Measurements from ENCODE around the gene CARD10. TPM values are rescaled to one million over a fixed set of nuclear protein-coding genes. Genes with fewer than 3 reads are reported as not detected.
A peak's percentile ranks its signal among the peaks of the same experiment; 100 is the strongest.

Gene CARD10
- total and polyA plus RNA-seq, 2 of the 13 experiments (the other 11 are each of a cell fraction or from before 2014, with no cell fraction given), result 35.2 to 55.8 TPM

DNA sequence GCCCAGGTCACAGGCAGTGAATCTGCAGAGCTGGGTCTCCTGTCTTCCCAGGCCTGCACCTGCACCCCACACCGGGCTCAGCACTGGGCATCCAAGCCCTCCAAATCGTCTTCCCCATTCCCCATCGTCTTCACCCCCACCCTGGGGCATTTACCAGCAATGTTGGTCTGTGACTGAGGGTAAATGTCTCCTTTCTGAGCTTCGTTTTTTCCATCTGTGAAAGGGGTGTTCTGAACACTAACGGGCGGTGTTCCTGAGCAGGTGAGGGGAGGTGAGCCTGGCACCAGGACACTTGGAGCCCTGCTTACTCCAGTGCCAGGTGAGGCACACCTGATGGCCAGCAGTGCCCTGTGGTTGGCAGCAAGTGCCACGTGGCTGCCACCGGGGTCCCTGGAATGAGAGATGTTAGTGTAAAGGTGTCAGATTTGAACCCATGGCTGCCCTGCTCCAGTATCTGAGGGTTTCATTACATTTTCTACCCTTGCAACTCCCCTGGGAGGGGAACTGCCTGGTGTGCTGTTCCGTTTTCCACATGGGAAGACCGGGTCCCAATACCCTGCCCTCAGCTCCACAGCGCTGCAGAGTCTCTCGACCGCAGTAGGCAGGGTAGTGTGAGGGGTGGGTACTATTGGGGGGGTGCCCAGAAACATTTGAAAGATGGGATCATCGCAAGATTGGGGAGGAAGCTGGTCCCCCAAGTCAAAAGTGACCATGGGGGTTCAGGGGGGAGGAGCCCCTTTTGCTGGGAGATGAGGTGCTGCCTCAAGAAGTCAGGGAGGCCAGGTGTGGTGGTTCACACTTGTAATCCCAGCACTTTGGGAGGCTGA, 43.0 kb upstream of the CARD10 start (continued):
- TF ChIP-seq, protein P1, sequence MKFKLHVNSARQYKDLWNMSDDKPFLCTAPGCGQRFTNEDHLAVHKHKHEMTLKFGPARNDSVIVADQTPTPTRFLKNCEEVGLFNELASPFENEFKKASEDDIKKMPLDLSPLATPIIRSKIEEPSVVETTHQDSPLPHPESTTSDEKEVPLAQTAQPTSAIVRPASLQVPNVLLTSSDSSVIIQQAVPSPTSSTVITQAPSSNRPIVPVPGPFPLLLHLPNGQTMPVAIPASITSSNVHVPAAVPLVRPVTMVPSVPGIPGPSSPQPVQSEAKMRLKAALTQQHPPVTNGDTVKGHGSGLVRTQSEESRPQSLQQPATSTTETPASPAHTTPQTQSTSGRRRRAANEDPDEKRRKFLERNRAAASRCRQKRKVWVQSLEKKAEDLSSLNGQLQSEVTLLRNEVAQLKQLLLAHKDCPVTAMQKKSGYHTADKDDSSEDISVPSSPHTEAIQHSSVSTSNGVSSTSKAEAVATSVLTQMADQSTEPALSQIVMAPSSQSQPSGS (CRISPR knock-in tag; IDR thresholded peaks at IDR 0.05), result no peak
- TF ChIP-seq, protein P2, sequence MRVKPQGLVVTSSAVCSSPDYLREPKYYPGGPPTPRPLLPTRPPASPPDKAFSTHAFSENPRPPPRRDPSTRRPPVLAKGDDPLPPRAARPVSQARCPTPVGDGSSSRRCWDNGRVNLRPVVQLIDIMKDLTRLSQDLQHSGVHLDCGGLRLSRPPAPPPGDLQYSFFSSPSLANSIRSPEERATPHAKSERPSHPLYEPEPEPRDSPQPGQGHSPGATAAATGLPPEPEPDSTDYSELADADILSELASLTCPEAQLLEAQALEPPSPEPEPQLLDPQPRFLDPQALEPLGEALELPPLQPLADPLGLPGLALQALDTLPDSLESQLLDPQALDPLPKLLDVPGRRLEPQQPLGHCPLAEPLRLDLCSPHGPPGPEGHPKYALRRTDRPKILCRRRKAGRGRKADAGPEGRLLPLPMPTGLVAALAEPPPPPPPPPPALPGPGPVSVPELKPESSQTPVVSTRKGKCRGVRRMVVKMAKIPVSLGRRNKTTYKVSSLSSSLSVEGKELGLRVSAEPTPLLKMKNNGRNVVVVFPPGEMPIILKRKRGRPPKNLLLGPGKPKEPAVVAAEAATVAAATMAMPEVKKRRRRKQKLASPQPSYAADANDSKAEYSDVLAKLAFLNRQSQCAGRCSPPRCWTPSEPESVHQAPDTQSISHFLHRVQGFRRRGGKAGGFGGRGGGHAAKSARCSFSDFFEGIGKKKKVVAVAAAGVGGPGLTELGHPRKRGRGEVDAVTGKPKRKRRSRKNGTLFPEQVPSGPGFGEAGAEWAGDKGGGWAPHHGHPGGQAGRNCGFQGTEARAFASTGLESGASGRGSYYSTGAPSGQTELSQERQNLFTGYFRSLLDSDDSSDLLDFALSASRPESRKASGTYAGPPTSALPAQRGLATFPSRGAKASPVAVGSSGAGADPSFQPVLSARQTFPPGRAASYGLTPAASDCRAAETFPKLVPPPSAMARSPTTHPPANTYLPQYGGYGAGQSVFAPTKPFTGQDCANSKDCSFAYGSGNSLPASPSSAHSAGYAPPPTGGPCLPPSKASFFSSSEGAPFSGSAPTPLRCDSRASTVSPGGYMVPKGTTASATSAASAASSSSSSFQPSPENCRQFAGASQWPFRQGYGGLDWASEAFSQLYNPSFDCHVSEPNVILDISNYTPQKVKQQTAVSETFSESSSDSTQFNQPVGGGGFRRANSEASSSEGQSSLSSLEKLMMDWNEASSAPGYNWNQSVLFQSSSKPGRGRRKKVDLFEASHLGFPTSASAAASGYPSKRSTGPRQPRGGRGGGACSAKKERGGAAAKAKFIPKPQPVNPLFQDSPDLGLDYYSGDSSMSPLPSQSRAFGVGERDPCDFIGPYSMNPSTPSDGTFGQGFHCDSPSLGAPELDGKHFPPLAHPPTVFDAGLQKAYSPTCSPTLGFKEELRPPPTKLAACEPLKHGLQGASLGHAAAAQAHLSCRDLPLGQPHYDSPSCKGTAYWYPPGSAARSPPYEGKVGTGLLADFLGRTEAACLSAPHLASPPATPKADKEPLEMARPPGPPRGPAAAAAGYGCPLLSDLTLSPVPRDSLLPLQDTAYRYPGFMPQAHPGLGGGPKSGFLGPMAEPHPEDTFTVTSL (CRISPR knock-in tag; IDR thresholded peaks at IDR 0.05; ENCODE audit: borderline replicate concordance), result 0 out of 2 replicates have a peak, but pooled peaks have one; percentile 33
- TF ChIP-seq ATF7 (IDR thresholded peaks at IDR 0.05) (no peak), ATF7 (CRISPR knock-in tag; IDR thresholded peaks at IDR 0.05) (0 out of 2 replicates have a peak, but pooled peaks have one; percentile 7), ZMYM2 (CRISPR knock-in tag; IDR thresholded peaks at IDR 0.05) (no peak), CC2D1A (CRISPR knock-in tag; IDR thresholded peaks at IDR 0.05) (no peak), ZNF383 (CRISPR knock-in tag; IDR thresholded peaks at IDR 0.05; ENCODE audit: borderline replicate concordance) (no peak), ISX (CRISPR knock-in tag; conservative IDR thresholded peaks at IDR 0.05) (no peak), PHB2 (IDR thresholded peaks at IDR 0.05; ENCODE audit: partially characterized antibody) (no peak), GFI1 (CRISPR knock-in tag; IDR thresholded peaks at IDR 0.05; ENCODE audit: borderline replicate concordance) (no peak), HCFC1 (IDR thresholded peaks at IDR 0.05; ENCODE audit: low read depth, low read length) (no peak), ZNF207 (IDR thresholded peaks at IDR 0.05; ENCODE audit: borderline replicate concordance) (no peak), PCBP2 (optimal IDR thresholded peaks at IDR 0.05; ENCODE audit: low read depth, low read length, poor library complexity, severe bottlenecking) (no peak), RBM22 (optimal IDR thresholded peaks at IDR 0.05; ENCODE audit: low read length) (no peak), ARNT (IDR thresholded peaks at IDR 0.05) (no peak), ZNF34 (CRISPR knock-in tag; IDR thresholded peaks at IDR 0.05; ENCODE audit: borderline replicate concordance) (no peak)
- TF ChIP-seq, protein P3, sequence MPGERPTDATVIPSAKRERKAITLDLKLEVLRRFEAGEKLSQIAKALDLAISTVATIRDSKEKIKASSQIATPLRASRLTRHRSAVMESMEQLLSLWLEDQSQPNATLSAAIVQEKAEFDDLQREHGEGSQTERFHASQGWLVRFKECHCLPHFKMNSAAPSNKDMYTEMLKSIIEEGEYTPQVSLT (CRISPR knock-in tag; IDR thresholded peaks at IDR 0.05; ENCODE audit: borderline replicate concordance, low read depth), result no peak
- TF ChIP-seq, protein P4, sequence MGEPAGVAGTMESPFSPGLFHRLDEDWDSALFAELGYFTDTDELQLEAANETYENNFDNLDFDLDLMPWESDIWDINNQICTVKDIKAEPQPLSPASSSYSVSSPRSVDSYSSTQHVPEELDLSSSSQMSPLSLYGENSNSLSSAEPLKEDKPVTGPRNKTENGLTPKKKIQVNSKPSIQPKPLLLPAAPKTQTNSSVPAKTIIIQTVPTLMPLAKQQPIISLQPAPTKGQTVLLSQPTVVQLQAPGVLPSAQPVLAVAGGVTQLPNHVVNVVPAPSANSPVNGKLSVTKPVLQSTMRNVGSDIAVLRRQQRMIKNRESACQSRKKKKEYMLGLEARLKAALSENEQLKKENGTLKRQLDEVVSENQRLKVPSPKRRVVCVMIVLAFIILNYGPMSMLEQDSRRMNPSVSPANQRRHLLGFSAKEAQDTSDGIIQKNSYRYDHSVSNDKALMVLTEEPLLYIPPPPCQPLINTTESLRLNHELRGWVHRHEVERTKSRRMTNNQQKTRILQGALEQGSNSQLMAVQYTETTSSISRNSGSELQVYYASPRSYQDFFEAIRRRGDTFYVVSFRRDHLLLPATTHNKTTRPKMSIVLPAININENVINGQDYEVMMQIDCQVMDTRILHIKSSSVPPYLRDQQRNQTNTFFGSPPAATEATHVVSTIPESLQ (CRISPR knock-in tag; conservative IDR thresholded peaks at IDR 0.05), result no peak
- TF ChIP-seq, protein P5, sequence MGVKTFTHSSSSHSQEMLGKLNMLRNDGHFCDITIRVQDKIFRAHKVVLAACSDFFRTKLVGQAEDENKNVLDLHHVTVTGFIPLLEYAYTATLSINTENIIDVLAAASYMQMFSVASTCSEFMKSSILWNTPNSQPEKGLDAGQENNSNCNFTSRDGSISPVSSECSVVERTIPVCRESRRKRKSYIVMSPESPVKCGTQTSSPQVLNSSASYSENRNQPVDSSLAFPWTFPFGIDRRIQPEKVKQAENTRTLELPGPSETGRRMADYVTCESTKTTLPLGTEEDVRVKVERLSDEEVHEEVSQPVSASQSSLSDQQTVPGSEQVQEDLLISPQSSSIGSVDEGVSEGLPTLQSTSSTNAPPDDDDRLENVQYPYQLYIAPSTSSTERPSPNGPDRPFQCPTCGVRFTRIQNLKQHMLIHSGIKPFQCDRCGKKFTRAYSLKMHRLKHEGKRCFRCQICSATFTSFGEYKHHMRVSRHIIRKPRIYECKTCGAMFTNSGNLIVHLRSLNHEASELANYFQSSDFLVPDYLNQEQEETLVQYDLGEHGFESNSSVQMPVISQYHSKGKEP (CRISPR knock-in tag; IDR thresholded peaks at IDR 0.05), result no peak

All from HepG2 (cell line).